ENCODE results near the gene MTMR6.

MTMR6 gene

GRCh38 chr13:25214491-25215252 lies 72.6 kb downstream of the MTMR6 start:
- FAIRE-seq: no peak

GRCh38 chr13:25213715-25214114 lies 73.6 kb downstream of the MTMR6 start:
- FAIRE-seq: no peak

GRCh38 chr13:25210842-25211569 lies 76.3 kb downstream of the MTMR6 start:
- FAIRE-seq: no peak

- FAIRE-seq: no peak
These were observed 79.9 kb downstream of the MTMR6 start for GRCh38 chr13:25207291-25207810.

- no peak for FAIRE-seq
These were observed 82.4 kb downstream of the MTMR6 start for GRCh38 chr13:25204863-25205262.

GRCh38 chr13:25203127-25203740 lies 84.1 kb downstream of the MTMR6 start:
- FAIRE-seq: no peak

GRCh38 chr13:25200783-25201182 lies 86.5 kb downstream of the MTMR6 start:
- no peak for FAIRE-seq

GRCh38 chr13:25198647-25199046 lies 88.6 kb downstream of the MTMR6 start:
- FAIRE-seq: no peak

- FAIRE-seq: no peak
These were observed 90.3 kb downstream of the MTMR6 start for GRCh38 chr13:25196971-25197370.

Data from islet of Langerhans (tissue), 1 donor.